ENCODE results near the gene TROAP. TPM values are rescaled to one million over a fixed set of nuclear protein-coding genes. Genes with fewer than 3 reads are reported as not detected.

TROAP gene
- total RNA-seq, 1 experiment from 2014 or later, result 75.3 TPM

DNA sequence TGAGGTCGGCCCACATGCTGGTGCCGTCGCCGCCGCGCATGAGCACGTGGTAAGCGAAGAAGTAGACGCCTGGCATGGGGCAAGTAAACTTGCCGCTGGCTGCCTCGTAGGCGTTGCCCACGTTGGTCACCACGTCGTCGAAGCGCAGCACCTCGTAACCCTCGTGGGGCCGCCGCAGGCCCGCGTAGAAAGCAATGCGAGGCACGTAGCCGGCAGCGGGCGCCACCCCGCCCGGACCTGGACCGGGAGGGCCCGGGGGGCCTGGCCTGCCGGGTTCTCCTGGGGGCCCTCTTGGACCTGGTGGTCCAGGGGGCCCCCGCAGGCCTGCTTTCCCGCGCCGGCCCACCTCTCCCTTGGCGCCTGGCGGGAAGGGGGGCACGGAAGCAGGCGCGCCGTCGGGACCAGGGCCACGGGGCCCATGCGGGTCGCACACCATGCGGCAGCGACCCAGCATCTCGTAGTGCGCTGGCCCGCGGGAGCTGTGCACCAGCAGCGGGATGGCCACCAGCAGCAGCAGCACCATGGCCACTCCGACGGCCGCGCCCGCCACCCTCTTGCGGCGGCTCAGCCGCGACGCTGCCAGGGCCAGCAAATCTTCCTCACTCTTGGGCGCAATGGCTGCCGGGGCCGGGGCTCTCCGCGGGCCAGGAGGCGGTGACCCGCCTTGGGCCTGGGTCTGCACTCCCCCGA, 13.0 kb downstream of the TROAP start:
- H3K27me3 Mint-ChIP-seq (ENCODE audit: low read depth), result peaks cover 87% of the 10 kb centered on the region
- peak overlapping the region; percentile 46 for H3K4me2 ChIP-seq (ENCODE audit: insufficient read depth, insufficient read length, low read length)
- H2BK20ac ChIP-seq (ENCODE audit: low read depth, low read length, poor library complexity, severe bottlenecking), result no peak overlapping the region
- H3K27ac Mint-ChIP-seq, result no peak overlapping the region
- peak overlapping the region; percentile 49 to 57; a peak in 2 of 5 replicates for H3K4me3 Mint-ChIP-seq
- H3K9ac ChIP-seq (ENCODE audit: extremely low read depth, insufficient read length, low read length), result no peak overlapping the region
- H3K79me2 ChIP-seq (ENCODE audit: insufficient read depth, low read length), result no peaks in the 10 kb centered on the region
- H3K14ac ChIP-seq (ENCODE audit: insufficient read depth, low read length), result no peak overlapping the region
- H4K5ac ChIP-seq (ENCODE audit: insufficient read length, low read depth, low read length), result no peak overlapping the region
- DNase-seq, result no peak
- no peak overlapping the region for H3K56ac ChIP-seq (ENCODE audit: insufficient read length, low read depth, low read length)
- no peaks in the 10 kb centered on the region for H3K79me1 ChIP-seq (ENCODE audit: insufficient read depth, low read depth, low read length, poor library complexity, severe bottlenecking)
- H3K27ac ChIP-seq (ENCODE audit: insufficient read length, low read depth, low read length), result no peak overlapping the region
- no peak overlapping the region for H2BK120ac ChIP-seq (ENCODE audit: low read depth, low read length, poor library complexity, severe bottlenecking)
- H2BK15ac ChIP-seq (ENCODE audit: low read depth, low read length), result no peak overlapping the region
- peaks cover 0 to 3% of the 10 kb centered on the region in 2 experiments; a peak in 2 of 5 replicates for H3K9me3 Mint-ChIP-seq
- no peak overlapping the region for H4K8ac ChIP-seq (replicated peaks; ENCODE audit: insufficient read length, low read depth, low read length)
- TF ChIP-seq, protein P1, sequence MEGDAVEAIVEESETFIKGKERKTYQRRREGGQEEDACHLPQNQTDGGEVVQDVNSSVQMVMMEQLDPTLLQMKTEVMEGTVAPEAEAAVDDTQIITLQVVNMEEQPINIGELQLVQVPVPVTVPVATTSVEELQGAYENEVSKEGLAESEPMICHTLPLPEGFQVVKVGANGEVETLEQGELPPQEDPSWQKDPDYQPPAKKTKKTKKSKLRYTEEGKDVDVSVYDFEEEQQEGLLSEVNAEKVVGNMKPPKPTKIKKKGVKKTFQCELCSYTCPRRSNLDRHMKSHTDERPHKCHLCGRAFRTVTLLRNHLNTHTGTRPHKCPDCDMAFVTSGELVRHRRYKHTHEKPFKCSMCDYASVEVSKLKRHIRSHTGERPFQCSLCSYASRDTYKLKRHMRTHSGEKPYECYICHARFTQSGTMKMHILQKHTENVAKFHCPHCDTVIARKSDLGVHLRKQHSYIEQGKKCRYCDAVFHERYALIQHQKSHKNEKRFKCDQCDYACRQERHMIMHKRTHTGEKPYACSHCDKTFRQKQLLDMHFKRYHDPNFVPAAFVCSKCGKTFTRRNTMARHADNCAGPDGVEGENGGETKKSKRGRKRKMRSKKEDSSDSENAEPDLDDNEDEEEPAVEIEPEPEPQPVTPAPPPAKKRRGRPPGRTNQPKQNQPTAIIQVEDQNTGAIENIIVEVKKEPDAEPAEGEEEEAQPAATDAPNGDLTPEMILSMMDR (conservative IDR thresholded peaks at IDR 0.05), result no peak
- peaks cover 34 to 45% of the 10 kb centered on the region in 2 experiments for H3K4me1 Mint-ChIP-seq
- no peak overlapping the region for H2BK5ac ChIP-seq (ENCODE audit: insufficient read length, low read length)
- H3K9me3 ChIP-seq (ENCODE audit: control insufficient read depth, low read depth, low read length), result no peaks in the 10 kb centered on the region
- H2AFZ ChIP-seq (ENCODE audit: low read length), result no peak overlapping the region
- H4K91ac ChIP-seq (ENCODE audit: insufficient read length, low read depth, low read length), result no peak overlapping the region
- peaks cover 62% of the 10 kb centered on the region for H3K27me3 ChIP-seq (ENCODE audit: insufficient read depth, low read length)
- H3K23ac ChIP-seq (ENCODE audit: insufficient read length, low read depth, low read length), result no peak overlapping the region
- H3K18ac ChIP-seq (ENCODE audit: insufficient read length, low read depth, low read length), result no peak overlapping the region
- no peak overlapping the region for H3K4ac ChIP-seq (ENCODE audit: low read depth, low read length)
- H3K36me3 Mint-ChIP-seq (ENCODE audit: insufficient read depth in 1 of 3, low read depth in 3 of 3), result peaks cover 0 to 7% (median 6%) of the 10 kb centered on the region in 3 experiments; a peak in 5 of 7 replicates
- H3T11ph ChIP-seq (ENCODE audit: low read length), result no peak overlapping the region
- H4K20me1 ChIP-seq (ENCODE audit: control insufficient read depth, insufficient read depth, insufficient read length), result no peaks in the 10 kb centered on the region
- H2BK12ac ChIP-seq (ENCODE audit: insufficient read length, low read depth, low read length), result no peak overlapping the region
- no CpG with 5 or more reads among the region's 72 CpGs for WGBS (ENCODE audit: extremely low coverage, insufficient read length, low lambda C conversion rate)
- no peak overlapping the region for H2AK5ac ChIP-seq (ENCODE audit: insufficient read length, low read length)
- H3K4me1 ChIP-seq (ENCODE audit: insufficient read depth, low read length), result peaks cover 4% of the 10 kb centered on the region; the same call in 1 of the 2 replicates
- peaks cover 9% of the 10 kb centered on the region for H3K23me2 ChIP-seq (ENCODE audit: insufficient read length, low read depth, low read length, poor library complexity, severe bottlenecking)

Measured in H9 (cell line).